Ascending aorta (tissue), 2 donors: ENCODE data around the gene MAGEB17. TPM values are rescaled to one million over a fixed set of nuclear protein-coding genes. Genes with fewer than 3 reads are reported as not detected.

Experiments
- DNase-seq, 2 donors: peaks; one replicate each; pipeline ENCODE4 v3.0.0-alpha.2; 2019; ENCODE audit warnings: low spot score in 2 of 2
- H3K27ac ChIP-seq, 2 donors: fragments of 200-600 bp; sonication (generic); one replicate each; pipeline ENCODE4 v1.5.1; 2016 to 2017; ENCODE audit warnings: mild to moderate bottlenecking in 1 of 2
- H3K27me3 ChIP-seq: fragments of 200-600 bp; sonication (generic); one replicate; pipeline ENCODE4 v1.5.1; 2017
- H3K36me3 ChIP-seq, 2 donors: fragments of 200-600 bp; sonication (generic); one replicate each; pipeline ENCODE4 v1.5.1; 2016
- H3K4me1 ChIP-seq, 2 donors: fragments of 200-600 bp; sonication (generic); one replicate each; pipeline ENCODE4 v1.5.1; 2016 to 2017; ENCODE audit warnings: mild to moderate bottlenecking in 1 of 2
- H3K4me3 ChIP-seq, 2 donors: fragments of 200-600 bp; sonication (generic); one replicate each; pipeline ENCODE4 v1.5.1; 2016 to 2017; ENCODE audit warnings: mild to moderate bottlenecking in 1 of 2
- H3K9me3 ChIP-seq, 2 donors: fragments of 200-600 bp; sonication (generic); one replicate each; pipeline ENCODE4 v1.5.1; 2016
- CTCF ChIP-seq, 3 experiments: fragments of 200-600 bp in 2 of 3; fragments of 450-650 bp in 1 of 3; sonication (generic) in 2 of 3; IDR thresholded peaks; one replicate each; pipeline ENCODE4 v1.5.1; 2016 to 2019; ENCODE audit warnings: antibody characterized with exemption in 3 of 3, mild to moderate bottlenecking in 1 of 3, moderate library complexity in 1 of 3
- intact Hi-C: fragments of 100-400 bp; cut with DNase I; formaldehyde crosslinking; loops from one replicate; pipeline ENCODE4 v1.15.1; 2023
- total RNA-seq: library from RNA; depleted of rRNA; stranded (reverse); fragments of >200 nt; gene quantifications from one replicate; pipeline ENCODE4 v1.1.0, GENCODE V29; 2016

The MAGEB17 gene
- total RNA-seq, 1 donor from 2014 or later, result not detected

DNA sequence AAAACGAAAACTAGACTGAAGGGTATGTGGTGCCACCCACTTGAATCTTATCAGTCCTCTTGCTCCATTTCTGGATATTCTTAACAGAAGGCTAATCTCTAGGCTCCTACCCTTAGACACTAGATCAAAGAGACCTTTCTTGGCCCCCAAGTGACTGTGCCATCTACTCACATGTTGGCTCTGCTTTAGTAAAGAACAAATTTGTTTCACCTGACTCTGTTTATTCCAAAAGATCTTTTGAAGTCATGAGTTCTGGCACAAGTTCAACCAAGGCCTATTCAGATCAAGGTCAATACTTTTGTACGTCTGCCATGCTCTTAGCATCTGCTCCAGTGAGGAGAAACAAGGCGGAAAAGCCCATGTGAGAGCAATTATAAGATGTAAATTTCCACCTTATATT is 37.3 kb downstream of the MAGEB17 start:
- Histone ChIP-seq H3K27me3 (no peaks in the 10 kb centered on the region), H3K9me3 (no peaks in the 10 kb centered on the region), H3K4me3 (no peak overlapping the region), H3K27ac (no peak overlapping the region), H3K36me3 (no peaks in the 10 kb centered on the region), H3K4me1 (no peaks in the 10 kb centered on the region)
- TF ChIP-seq CTCF (IDR thresholded peaks at IDR 0.05), result no peak
- no peak for DNase-seq
- intact Hi-C loops, result no loop called here

DNA sequence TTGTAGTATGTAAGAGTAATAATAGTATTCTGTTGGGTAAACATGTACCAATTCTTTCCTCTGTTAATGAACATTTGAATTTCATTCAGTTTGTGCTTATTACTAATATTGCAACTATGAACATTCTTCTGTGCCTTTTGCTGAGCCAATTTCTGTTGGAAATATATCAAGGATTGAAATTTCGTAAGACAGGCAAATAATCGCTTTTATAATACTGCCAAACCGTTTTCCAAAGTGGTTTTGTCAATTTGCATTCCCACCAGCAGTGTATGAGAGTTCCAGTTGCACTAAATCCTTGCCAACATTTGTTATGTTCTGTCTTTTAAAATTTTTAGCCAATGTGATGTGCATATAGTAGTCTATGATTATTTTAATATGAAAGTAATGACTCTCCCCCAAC is 38.6 kb downstream of the MAGEB17 start:
- H3K4me3 ChIP-seq, result no peak overlapping the region
- H3K36me3 ChIP-seq, result no peaks in the 10 kb centered on the region
- H3K27ac ChIP-seq, result no peak overlapping the region
- H3K9me3 ChIP-seq, result no peaks in the 10 kb centered on the region
- no peaks in the 10 kb centered on the region for H3K4me1 ChIP-seq
- TF ChIP-seq CTCF (IDR thresholded peaks at IDR 0.05), result no peak
- intact Hi-C loops, result no loop called here
- H3K27me3 ChIP-seq, result no peaks in the 10 kb centered on the region
- no peak for DNase-seq

DNA sequence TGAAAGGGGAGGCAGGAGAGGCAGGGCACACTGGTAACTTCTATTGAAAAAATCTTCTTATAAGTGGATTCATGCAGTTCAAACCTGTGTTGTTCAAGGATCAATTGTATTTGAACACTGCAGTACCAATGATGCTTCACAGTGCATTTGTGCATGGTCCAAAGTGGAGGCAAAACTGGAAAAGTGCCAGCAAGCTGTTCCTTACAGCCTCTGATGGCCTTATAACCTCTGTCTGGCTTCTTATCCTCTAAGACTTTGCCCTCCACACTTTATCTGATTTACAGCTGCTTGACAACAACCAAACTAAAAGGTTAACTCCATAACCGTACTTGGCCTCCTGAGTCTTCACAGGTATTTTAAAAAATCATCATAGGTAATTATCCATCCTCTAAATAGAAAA is 40.4 kb downstream of the MAGEB17 start:
- intact Hi-C loops, result no loop called here
- Histone ChIP-seq H3K4me1 (no peaks in the 10 kb centered on the region), H3K27me3 (no peaks in the 10 kb centered on the region), H3K4me3 (no peak overlapping the region), H3K27ac (no peak overlapping the region), H3K9me3 (no peaks in the 10 kb centered on the region), H3K36me3 (no peaks in the 10 kb centered on the region)
- DNase-seq, result no peak
- TF ChIP-seq CTCF (IDR thresholded peaks at IDR 0.05), result no peak

DNA sequence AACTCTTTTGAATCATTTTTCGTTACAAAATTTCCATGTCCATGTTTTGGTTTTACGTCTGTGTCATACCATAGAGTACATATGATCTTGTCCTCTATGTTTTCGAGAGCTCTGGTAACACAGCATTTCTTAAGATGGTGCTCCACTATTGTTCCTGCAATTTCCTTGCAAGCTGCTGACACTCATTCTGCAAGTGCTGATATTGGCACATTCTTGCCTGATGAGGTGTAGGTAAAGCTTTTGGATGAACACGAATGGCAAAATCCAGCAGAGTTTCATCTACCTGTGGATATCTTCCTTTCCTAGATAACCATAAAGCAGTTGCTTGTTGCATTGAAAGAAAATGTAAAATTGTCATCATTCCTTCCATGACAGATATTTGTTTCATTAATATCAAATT is 41.3 kb downstream of the MAGEB17 start:
- intact Hi-C loops, result no loop called here
- DNase-seq, result no peak
- no peaks in the 10 kb centered on the region for H3K27me3 ChIP-seq
- no peaks in the 10 kb centered on the region for H3K4me1 ChIP-seq
- no peak overlapping the region for H3K4me3 ChIP-seq
- H3K9me3 ChIP-seq, result no peaks in the 10 kb centered on the region
- H3K36me3 ChIP-seq, result no peaks in the 10 kb centered on the region
- TF ChIP-seq CTCF (IDR thresholded peaks at IDR 0.05), result no peak
- H3K27ac ChIP-seq, result no peak overlapping the region

DNA sequence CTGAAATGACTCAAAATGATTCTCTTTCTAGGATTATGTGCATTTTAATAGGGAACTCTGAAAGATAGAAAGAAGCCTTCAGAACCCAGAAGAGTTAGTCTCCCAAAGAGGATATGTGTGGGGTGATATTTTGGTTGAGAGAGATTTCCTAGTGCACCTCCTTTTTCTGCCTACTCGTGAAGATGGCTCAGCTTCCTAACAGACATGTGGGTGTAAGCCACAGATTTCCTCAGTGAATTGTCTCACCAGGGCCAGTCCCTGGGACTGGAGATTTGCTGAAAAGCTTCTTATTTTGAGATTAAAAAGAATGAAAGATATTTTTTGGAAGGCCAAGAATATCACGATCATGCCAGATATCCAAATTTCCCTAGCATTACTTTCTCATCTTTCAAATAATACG is 42.8 kb downstream of the MAGEB17 start:
- no peak overlapping the region for H3K27ac ChIP-seq
- H3K9me3 ChIP-seq, result no peaks in the 10 kb centered on the region
- no peaks in the 10 kb centered on the region for H3K27me3 ChIP-seq
- no peak overlapping the region for H3K4me3 ChIP-seq
- no peak for TF ChIP-seq CTCF (IDR thresholded peaks at IDR 0.05)
- H3K36me3 ChIP-seq, result no peaks in the 10 kb centered on the region
- no peak for DNase-seq
- no peaks in the 10 kb centered on the region for H3K4me1 ChIP-seq
- intact Hi-C loops, result no loop called here

- Histone ChIP-seq H3K4me1 (no peaks in the 10 kb centered on the region), H3K9me3 (no peaks in the 10 kb centered on the region), H3K27me3 (no peaks in the 10 kb centered on the region), H3K4me3 (no peak overlapping the region), H3K36me3 (no peaks in the 10 kb centered on the region), H3K27ac (no peak overlapping the region)
- DNase-seq, result no peak
- intact Hi-C loops, result no loop called here
- no peak for TF ChIP-seq CTCF (IDR thresholded peaks at IDR 0.05)
These were observed 44.7 kb downstream of the MAGEB17 start for GRCh38 chrX:16212024-16212423.
